ENCODE data around the gene MMS19.

DNA sequence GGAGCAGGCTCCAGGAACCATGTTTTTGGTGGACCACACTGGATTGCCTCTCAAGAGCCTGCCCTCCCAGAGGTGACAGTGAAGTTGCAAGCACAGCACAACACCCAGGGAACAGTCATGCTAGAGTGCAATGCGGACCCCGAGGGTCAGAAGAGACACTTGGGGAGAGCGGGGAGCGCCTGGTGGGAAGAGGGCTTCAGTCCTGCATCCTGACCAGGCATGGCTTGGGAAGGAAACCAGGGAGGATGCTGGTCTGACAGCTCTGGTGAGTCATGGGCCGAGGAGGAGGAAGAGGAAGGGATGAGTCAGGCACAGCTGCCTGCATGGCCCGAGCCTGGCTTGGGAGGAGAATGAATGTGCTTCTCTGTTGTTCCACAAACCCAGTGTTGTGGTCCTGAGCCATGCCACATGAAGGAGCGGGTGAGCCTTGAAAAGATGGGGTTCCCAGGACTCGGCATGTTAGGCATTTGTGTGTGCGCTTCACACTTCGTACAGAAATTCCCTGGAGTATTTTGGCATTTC is 44.9 kb upstream of the MMS19 start:
- TF ChIP-seq CTCF (IDR thresholded peaks at IDR 0.05) (no peak), POLR2A (IDR thresholded peaks at IDR 0.05) (no peak)
